Stimulated activated naive CD8-positive, alpha-beta T cell treated with anti-CD3 and anti-CD28 coated beads, Interleukin-15, amount 100 ng/mL, for 72 hours (primary cell): ENCODE results near the gene DPP6.

Source experiments
- ATAC-seq: fragments of 150-1000 bp; cut with Tn5 transposase; 2 replicates; pipeline ENCODE4 v1.10.0; 2021; ENCODE audit warnings: mild to moderate bottlenecking, moderate library complexity
- DNase-seq, 2 donors: peaks; one replicate each; pipeline ENCODE4 v3.0.0; 2021 to 2022
- H3K27ac Mint-ChIP-seq, 2 donors: one replicate each; pipeline ENCODE4 v1.8.0; 2022; ENCODE audit warnings: mild to moderate bottlenecking in 2 of 2, mixed read lengths in 2 of 2, moderate library complexity in 2 of 2
- H3K27me3 Mint-ChIP-seq: one replicate; pipeline ENCODE4 v1.8.0; 2022; ENCODE audit warnings: mixed read lengths
- H3K4me1 Mint-ChIP-seq: one replicate; pipeline ENCODE4 v1.8.0; 2022; ENCODE audit warnings: mild to moderate bottlenecking, mixed read lengths
- H3K4me3 Mint-ChIP-seq, 2 donors: one replicate each; pipeline ENCODE4 v1.8.0; 2022; ENCODE audit warnings: mild to moderate bottlenecking in 2 of 2, mixed read lengths in 2 of 2, moderate library complexity in 1 of 2
- H3K9me3 Mint-ChIP-seq, 2 donors: one replicate each; pipeline ENCODE4 v1.8.0; 2022; ENCODE audit warnings: mixed read lengths in 2 of 2

DPP6 gene

GRCh38 chr7:154892459-154892858, 840.3 kb downstream of the DPP6 start:
- peaks cover 0 to 12% of the 10 kb centered on the region in 2 donors for H3K9me3 Mint-ChIP-seq
- DNase-seq, result no peak
- no peak overlapping the region for H3K27ac Mint-ChIP-seq

GRCh38 chr7:154896076-154896475, 843.9 kb downstream of the DPP6 start:
- Mint-ChIP-seq H3K27ac (no peak overlapping the region), H3K27me3 (peaks cover 10% of the 10 kb centered on the region), H3K4me3 (no peak overlapping the region), H3K9me3 (no peaks in the 10 kb centered on the region), H3K4me1 (no peaks in the 10 kb centered on the region)
- DNase-seq (no peak), ATAC-seq (no peak)

More at GRCh38 chr7:154892459-154892858, 840.3 kb downstream of the DPP6 start:
- H3K4me3 Mint-ChIP-seq, result no peak overlapping the region
- no peak for ATAC-seq
- H3K4me1 Mint-ChIP-seq, result no peaks in the 10 kb centered on the region
- peaks cover 30% of the 10 kb centered on the region for H3K27me3 Mint-ChIP-seq

GRCh38 chr7:154898973-154899855, 847.0 kb downstream of the DPP6 start:
- no peak for DNase-seq
- Mint-ChIP-seq H3K4me1 (no peaks in the 10 kb centered on the region), H3K4me3 (no peak overlapping the region), H3K9me3 (no peaks in the 10 kb centered on the region), H3K27ac (no peak overlapping the region), H3K27me3 (peaks cover 10% of the 10 kb centered on the region)
- ATAC-seq, result no peak

- ATAC-seq, result no peak
- Mint-ChIP-seq H3K9me3 (no peaks in the 10 kb centered on the region), H3K27me3 (peaks cover 10% of the 10 kb centered on the region), H3K27ac (no peak overlapping the region), H3K4me1 (no peaks in the 10 kb centered on the region), H3K4me3 (no peak overlapping the region)
- DNase-seq, result no peak
These were observed 847.7 kb downstream of the DPP6 start for GRCh38 chr7:154899862-154900261.

- ATAC-seq (no peak), DNase-seq (no peak)
- H3K27me3 Mint-ChIP-seq, result peaks cover 12% of the 10 kb centered on the region
- H3K9me3 Mint-ChIP-seq, result no peaks in the 10 kb centered on the region
- H3K4me1 Mint-ChIP-seq, result no peaks in the 10 kb centered on the region
- no peak overlapping the region for H3K27ac Mint-ChIP-seq
- no peak overlapping the region for H3K4me3 Mint-ChIP-seq
These were observed 850.4 kb downstream of the DPP6 start for GRCh38 chr7:154902600-154903082.

GRCh38 chr7:154903083-154903731, 851.0 kb downstream of the DPP6 start:
- Mint-ChIP-seq H3K4me3 (no peak overlapping the region), H3K27me3 (peaks cover 18% of the 10 kb centered on the region), H3K27ac (no peak overlapping the region), H3K4me1 (no peaks in the 10 kb centered on the region), H3K9me3 (no peaks in the 10 kb centered on the region)
- no peak for DNase-seq
- ATAC-seq, result no peak

- DNase-seq, result no peak
- no peaks in the 10 kb centered on the region for H3K4me1 Mint-ChIP-seq
- H3K27me3 Mint-ChIP-seq, result peaks cover 34% of the 10 kb centered on the region
- no peak overlapping the region for H3K27ac Mint-ChIP-seq
- H3K4me3 Mint-ChIP-seq, result no peak overlapping the region
- no peak for ATAC-seq
- H3K9me3 Mint-ChIP-seq, result no peaks in the 10 kb centered on the region
These were observed 852.9 kb downstream of the DPP6 start for GRCh38 chr7:154905146-154905545.

- Mint-ChIP-seq H3K4me1 (no peaks in the 10 kb centered on the region), H3K27me3 (peaks cover 34% of the 10 kb centered on the region), H3K4me3 (no peak overlapping the region), H3K9me3 (peaks cover 0 to under 1% of the 10 kb centered on the region in 2 donors), H3K27ac (peak overlapping the region in 1 of 2 donors; percentile 19)
- DNase-seq (no peak), ATAC-seq (no peak)
These were observed 853.4 kb downstream of the DPP6 start for GRCh38 chr7:154905615-154906014.

GRCh38 chr7:154906201-154906600, 854.0 kb downstream of the DPP6 start:
- ATAC-seq (no peak), DNase-seq (no peak)
- peaks cover 1 to 6% of the 10 kb centered on the region in 2 donors for H3K9me3 Mint-ChIP-seq
- no peaks in the 10 kb centered on the region for H3K4me1 Mint-ChIP-seq
- no peak overlapping the region for H3K27ac Mint-ChIP-seq
- H3K4me3 Mint-ChIP-seq, result no peak overlapping the region
- peaks cover 34% of the 10 kb centered on the region for H3K27me3 Mint-ChIP-seq

GRCh38 chr7:154906736-154907355, 854.6 kb downstream of the DPP6 start:
- Mint-ChIP-seq H3K27me3 (peaks cover 34% of the 10 kb centered on the region), H3K9me3 (peaks cover 5 to 11% of the 10 kb centered on the region in 2 donors), H3K27ac (no peak overlapping the region), H3K4me1 (no peaks in the 10 kb centered on the region), H3K4me3 (no peak overlapping the region)
- DNase-seq, result no peak
- ATAC-seq, result peak; percentile 40

GRCh38 chr7:154907651-154908620, 855.7 kb downstream of the DPP6 start:
- Mint-ChIP-seq H3K4me1 (no peaks in the 10 kb centered on the region), H3K27ac (no peak overlapping the region), H3K9me3 (peaks cover 5 to 11% of the 10 kb centered on the region in 2 donors), H3K27me3 (peaks cover 34% of the 10 kb centered on the region), H3K4me3 (no peak overlapping the region)
- DNase-seq, result no peak
- ATAC-seq, result no peak

- DNase-seq (no peak), ATAC-seq (no peak)
- Mint-ChIP-seq H3K27ac (peak overlapping the region in 1 of 2 donors; percentile 30), H3K4me1 (peaks cover 10% of the 10 kb centered on the region), H3K9me3 (peaks cover 5 to 11% of the 10 kb centered on the region in 2 donors), H3K27me3 (peaks cover 44% of the 10 kb centered on the region), H3K4me3 (no peak overlapping the region)
These were observed 857.3 kb downstream of the DPP6 start for GRCh38 chr7:154909241-154910105.

GRCh38 chr7:154910125-154910524, 857.9 kb downstream of the DPP6 start:
- Mint-ChIP-seq H3K9me3 (peaks cover 5 to 11% of the 10 kb centered on the region in 2 donors), H3K27me3 (peaks cover 48% of the 10 kb centered on the region), H3K4me3 (no peak overlapping the region), H3K4me1 (peaks cover 15% of the 10 kb centered on the region), H3K27ac (no peak overlapping the region)
- DNase-seq (no peak), ATAC-seq (no peak)

GRCh38 chr7:154910977-154911376, 858.8 kb downstream of the DPP6 start:
- H3K9me3 Mint-ChIP-seq, result peaks cover 5 to 11% of the 10 kb centered on the region in 2 donors
- DNase-seq (no peak), ATAC-seq (no peak)
- H3K27ac Mint-ChIP-seq, result no peak overlapping the region
- H3K27me3 Mint-ChIP-seq, result peaks cover 49% of the 10 kb centered on the region
- no peak overlapping the region for H3K4me3 Mint-ChIP-seq
- peaks cover 15% of the 10 kb centered on the region for H3K4me1 Mint-ChIP-seq
